Prostate gland (tissue), 2 donors: ENCODE data around the gene VPS13C. TPM values are rescaled to one million over a fixed set of nuclear protein-coding genes. Genes with fewer than 3 reads are reported as not detected.

Source experiments
- DNase-seq: peaks from one replicate; pipeline ENCODE4 v3.0.0-alpha.2; 2019; ENCODE audit warnings: low spot score
- H3K27ac ChIP-seq, 2 donors: fragments of 200-600 bp; sonication (generic); 2 replicates each; pipeline ENCODE4 v1.5.1; 2017 to 2019
- H3K27me3 ChIP-seq: fragments of 200-600 bp; sonication (generic); replicated peaks from 2 replicates; pipeline ENCODE4 v1.5.1; 2019; ENCODE audit not compliant: insufficient read depth
- H3K36me3 ChIP-seq, 2 donors: fragments of 200-600 bp; sonication (generic); 1 replicate in 1 of 2; 2 replicates in 1 of 2; pipeline versions ENCODE4 v1.5.1 to v1.8.1; 2017 to 2019
- H3K4me1 ChIP-seq: fragments of 200-600 bp; sonication (generic); replicated peaks from 2 replicates; pipeline ENCODE4 v1.5.1; 2019
- H3K4me3 ChIP-seq, 2 donors: fragments of 200-600 bp; sonication (generic); 2 replicates each; pipeline ENCODE4 v1.5.1; 2017 to 2019
- H3K9me3 ChIP-seq: fragments of 200-600 bp; sonication (generic); 2 replicates; pipeline ENCODE4 v1.5.1; 2017
- POLR2A ChIP-seq: fragments of 450-650 bp; IDR thresholded peaks from one replicate; pipeline ENCODE4 v1.6.1; 2016; ENCODE audit warnings: antibody characterized with exemption, mild to moderate bottlenecking
- POLR2AphosphoS5 ChIP-seq: sonication (generic); formaldehyde crosslinking; IDR thresholded peaks from one replicate; pipeline ENCODE4 v1.6.1; 2017; ENCODE audit warnings: antibody characterized with exemption
- WGBS: methylation state at CpG from one replicate; pipeline ENCODE4 v1.1.5; 2018; 5-methylcytosine and 5-hydroxymethylcytosine counted together
- intact Hi-C: fragments of 100-400 bp; cut with DNase I; formaldehyde crosslinking; loops from one replicate; pipeline ENCODE4 v1.14.2; 2022
- total RNA-seq, 2 donors: library from RNA; depleted of rRNA; stranded (reverse); fragments of >200 nt; gene quantifications; one replicate each; pipeline ENCODE4 v1.1.0, GENCODE V29; 2016
- TF ChIP-seq, protein P1 (sequence below), 4 experiments: fragments of 200-600 bp in 2 of 4; fragments of 450-650 bp in 2 of 4; sonication (generic) in 2 of 4; IDR thresholded peaks; 1 replicate in 3 of 4; 2 replicates in 1 of 4; pipeline ENCODE4 v1.5.1; 2016 to 2019; ENCODE audit warnings: antibody characterized with exemption in 4 of 4, mild to moderate bottlenecking in 2 of 4, moderate library complexity in 2 of 4

Gene VPS13C
- total RNA-seq, 2 donors from 2014 or later, result 53.5 to 60.2 TPM

DNA sequence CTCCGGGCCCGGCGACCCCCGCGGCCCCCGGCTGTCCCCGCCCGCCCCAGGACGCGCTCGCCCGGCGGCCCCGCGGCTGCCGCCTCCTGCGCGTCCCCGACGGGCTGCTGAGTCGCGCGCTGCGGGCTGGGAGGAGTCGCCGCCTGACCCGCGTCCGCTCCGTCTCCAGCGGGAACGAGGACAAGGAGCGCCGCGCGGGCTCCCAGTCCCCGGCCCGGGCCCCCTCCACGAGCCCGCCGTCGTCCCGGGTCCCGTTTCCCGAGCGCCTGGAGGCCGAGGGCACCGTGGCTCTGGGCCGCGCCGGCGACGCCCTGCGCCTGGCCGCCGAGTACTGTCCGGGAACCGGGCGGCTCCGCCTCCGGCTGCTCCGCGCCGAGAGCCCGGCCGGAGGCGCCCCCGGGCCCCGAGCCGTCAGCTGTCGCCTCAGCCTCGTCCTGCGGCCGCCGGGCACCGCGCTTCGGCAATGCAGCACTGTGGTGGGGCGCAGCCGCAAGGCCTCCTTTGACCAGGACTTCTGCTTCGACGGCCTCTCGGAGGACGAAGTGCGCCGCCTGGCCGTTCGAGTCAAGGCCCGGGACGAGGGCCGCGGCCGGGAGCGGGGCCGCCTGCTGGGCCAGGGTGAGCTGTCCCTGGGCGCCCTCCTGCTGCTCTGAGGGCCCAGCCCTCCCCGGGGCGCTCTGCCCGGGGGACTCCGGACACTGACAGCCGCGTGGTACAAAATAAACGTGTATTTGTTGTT lies 8.0 kb upstream of the VPS13C start:
- intact Hi-C loops, result loop anchor here (10.0 kb wide), 1 partner anchor 193 kb away; no protein-coding TSS in a partner anchor
- H3K4me3 ChIP-seq, result peak overlapping the region; percentile 40 to 45
- H3K9me3 ChIP-seq, result no peaks in the 10 kb centered on the region
- H3K27ac ChIP-seq, result peak overlapping the region in 1 of 2 donors; percentile 19
- no peaks in the 10 kb centered on the region for H3K4me1 ChIP-seq
- no peaks in the 10 kb centered on the region for H3K36me3 ChIP-seq
- H3K27me3 ChIP-seq, result no peaks in the 10 kb centered on the region
- TF ChIP-seq, protein P1, sequence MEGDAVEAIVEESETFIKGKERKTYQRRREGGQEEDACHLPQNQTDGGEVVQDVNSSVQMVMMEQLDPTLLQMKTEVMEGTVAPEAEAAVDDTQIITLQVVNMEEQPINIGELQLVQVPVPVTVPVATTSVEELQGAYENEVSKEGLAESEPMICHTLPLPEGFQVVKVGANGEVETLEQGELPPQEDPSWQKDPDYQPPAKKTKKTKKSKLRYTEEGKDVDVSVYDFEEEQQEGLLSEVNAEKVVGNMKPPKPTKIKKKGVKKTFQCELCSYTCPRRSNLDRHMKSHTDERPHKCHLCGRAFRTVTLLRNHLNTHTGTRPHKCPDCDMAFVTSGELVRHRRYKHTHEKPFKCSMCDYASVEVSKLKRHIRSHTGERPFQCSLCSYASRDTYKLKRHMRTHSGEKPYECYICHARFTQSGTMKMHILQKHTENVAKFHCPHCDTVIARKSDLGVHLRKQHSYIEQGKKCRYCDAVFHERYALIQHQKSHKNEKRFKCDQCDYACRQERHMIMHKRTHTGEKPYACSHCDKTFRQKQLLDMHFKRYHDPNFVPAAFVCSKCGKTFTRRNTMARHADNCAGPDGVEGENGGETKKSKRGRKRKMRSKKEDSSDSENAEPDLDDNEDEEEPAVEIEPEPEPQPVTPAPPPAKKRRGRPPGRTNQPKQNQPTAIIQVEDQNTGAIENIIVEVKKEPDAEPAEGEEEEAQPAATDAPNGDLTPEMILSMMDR (IDR thresholded peaks at IDR 0.05), result peak in 2 of 4 experiments; percentile 2 to 37
- TF ChIP-seq POLR2AphosphoS5, result no peak
- WGBS, result 3% methylated on average over 32 of the region's 103 CpGs
- DNase-seq, result peak; percentile 14

DNA sequence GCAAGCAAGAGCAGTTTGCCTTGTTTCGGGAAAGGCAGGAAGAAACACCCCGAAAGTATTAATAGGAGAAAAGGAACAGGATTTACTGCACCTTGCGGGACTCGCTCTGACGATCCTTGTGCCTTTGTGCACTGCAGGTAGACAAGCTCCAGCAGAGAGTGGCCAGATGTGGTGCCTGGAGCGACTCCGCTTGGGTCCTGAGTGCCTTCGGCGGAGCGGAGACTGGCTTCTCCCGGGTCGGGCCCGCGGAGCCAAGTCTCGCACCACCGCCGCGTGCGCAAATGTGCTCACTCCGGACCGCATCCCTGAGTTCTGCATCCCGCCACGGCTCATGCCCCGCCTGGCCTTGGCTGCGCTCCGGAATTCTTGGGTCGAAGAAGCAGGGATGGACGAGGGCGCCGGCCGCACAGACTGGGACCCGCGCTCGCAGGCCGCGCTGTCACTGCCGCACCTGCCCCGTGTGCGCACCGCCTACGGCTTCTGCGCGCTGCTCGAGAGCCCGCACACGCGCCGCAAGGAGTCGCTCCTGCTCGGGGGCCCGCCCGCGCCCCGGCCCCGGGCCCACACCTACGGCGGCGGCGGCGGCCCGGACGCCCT lies 7.3 kb upstream of the VPS13C start:
- peak overlapping the region; percentile 40 to 45 for H3K4me3 ChIP-seq
- DNase-seq, result peak; percentile 12
- H3K36me3 ChIP-seq, result no peaks in the 10 kb centered on the region
- peak overlapping the region in 1 of 2 donors; percentile 1 for H3K27ac ChIP-seq
- WGBS, result 1% methylated on average over 25 of the region's 62 CpGs
- no peak for TF ChIP-seq POLR2AphosphoS5
- TF ChIP-seq, protein P1 (IDR thresholded peaks at IDR 0.05), result no peak
- TF ChIP-seq POLR2A, result no peak
- no peaks in the 10 kb centered on the region for H3K9me3 ChIP-seq
- intact Hi-C loops, result loop anchor here (10.0 kb wide), 1 partner anchor 193 kb away; no protein-coding TSS in a partner anchor
- no peaks in the 10 kb centered on the region for H3K4me1 ChIP-seq
- H3K27me3 ChIP-seq, result no peaks in the 10 kb centered on the region

DNA sequence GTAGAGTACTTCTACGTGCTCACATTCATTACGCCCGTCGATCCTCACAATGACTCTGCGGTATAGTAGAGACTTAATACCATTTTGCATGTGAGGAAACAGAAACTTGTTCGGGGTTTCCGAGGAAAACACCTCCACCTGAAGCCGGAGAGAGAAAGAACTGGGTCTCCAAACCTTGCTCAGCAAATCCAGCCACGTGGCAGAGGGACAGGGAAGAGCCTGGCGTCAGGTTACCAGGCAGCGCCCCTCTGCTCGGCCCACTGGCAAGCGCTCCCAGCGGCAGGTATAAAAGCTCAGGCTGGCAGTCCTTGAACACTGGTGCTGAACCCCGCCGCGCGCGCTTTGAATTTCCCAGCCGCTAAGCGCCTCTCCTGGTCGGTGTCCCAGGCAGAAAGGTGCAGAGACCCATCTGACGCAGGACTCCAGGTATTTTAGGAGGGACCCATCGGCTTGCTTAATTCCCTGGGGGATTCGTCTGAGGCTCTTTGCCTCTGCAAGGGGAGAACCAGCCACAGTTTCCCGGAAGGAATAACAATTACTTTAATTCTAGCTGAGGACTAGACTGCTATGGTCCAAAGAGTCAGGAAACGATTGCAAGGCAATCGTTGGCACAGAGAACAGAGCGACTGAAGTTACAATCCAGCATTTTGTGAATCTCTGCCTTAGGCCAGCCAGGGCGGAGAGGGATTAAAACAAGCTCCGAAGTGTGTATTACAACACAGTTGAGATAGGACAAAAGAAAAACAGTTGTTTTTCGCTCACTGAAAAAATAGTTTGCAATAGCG lies 6.6 kb upstream of the VPS13C start, which contains the start of gene C2CD4A:
C2CD4A (plus strand) TSS at position 315 of the 785 bp plus-strand sequence. CDS start 637 bp downstream, outside the sequence.
- H3K9me3 ChIP-seq, result no peaks in the 10 kb centered on the region
- TF ChIP-seq POLR2AphosphoS5, result peak; percentile 83
- TF ChIP-seq POLR2A, result peak; percentile 80
- TF ChIP-seq, protein P1 (IDR thresholded peaks at IDR 0.05), result peak in 2 of 4 experiments; percentile 58 to 61
- no peaks in the 10 kb centered on the region for H3K27me3 ChIP-seq
- H3K36me3 ChIP-seq, result no peaks in the 10 kb centered on the region
- peak within 1 kb of the TSS; percentile 40 to 45 for H3K4me3 ChIP-seq
- H3K4me1 ChIP-seq, result no peaks in the 10 kb centered on the region
- peak within 1 kb of the TSS in 1 of 2 donors; percentile 1 for H3K27ac ChIP-seq
- WGBS, result 4% methylated on average over 33 of the region's 33 CpGs
- peak; percentile 88 for DNase-seq
- intact Hi-C loops, result loop anchor here (10.0 kb wide), 1 partner anchor 192 kb away; no protein-coding TSS in a partner anchor

- no peaks in the 10 kb centered on the region for H3K9me3 ChIP-seq
- no peaks in the 10 kb centered on the region for H3K36me3 ChIP-seq
- TF ChIP-seq POLR2AphosphoS5, result no peak
- no peak for TF ChIP-seq POLR2A
- TF ChIP-seq, protein P1 (IDR thresholded peaks at IDR 0.05), result no peak
- H3K27ac ChIP-seq, result no peak overlapping the region
- WGBS, result 69% methylated on average over 6 of the region's 6 CpGs
- no peaks in the 10 kb centered on the region for H3K27me3 ChIP-seq
- DNase-seq, result no peak
- H3K4me3 ChIP-seq, result no peak overlapping the region
- intact Hi-C loops, result loop anchor here (10.0 kb wide), 1 partner anchor 189 kb away; no protein-coding TSS in a partner anchor
- H3K4me1 ChIP-seq, result no peaks in the 10 kb centered on the region
These were observed 3.8 kb upstream of the VPS13C start for GRCh38 chr15:62063825-62064635.
